HepG2 (cell line): ENCODE results near the gene AMOTL2. TPM values are rescaled to one million over a fixed set of nuclear protein-coding genes. Genes with fewer than 3 reads are reported as not detected.

Source experiments
- ASH2L ChIP-seq: fragments of 300-600, 200-600 bp; sonication (generic); IDR thresholded peaks from 2 replicates; pipeline ENCODE4 v1.7.0; 2017; ENCODE audit warnings: low read depth, mild to moderate bottlenecking, moderate library complexity, mixed read lengths, low read length; ENCODE audit not compliant: insufficient read length
- BORCS8-MEF2B ChIP-seq: sonication (generic); formaldehyde crosslinking; IDR thresholded peaks from 2 replicates; pipeline ENCODE4 v1.8.0; 2022; ENCODE audit warnings: mild to moderate bottlenecking, missing genetic modification reagents
- GFI1 ChIP-seq: sonication (generic); formaldehyde crosslinking; IDR thresholded peaks from 2 replicates; pipeline ENCODE4 v1.5.0; 2020; ENCODE audit warnings: missing genetic modification reagents, mild to moderate bottlenecking, borderline replicate concordance
- KDM2A ChIP-seq: sonication (generic); formaldehyde crosslinking; IDR thresholded peaks from 2 replicates; pipeline ENCODE4 v1.4.0; 2020; ENCODE audit warnings: low read depth, missing genetic modification reagents, borderline replicate concordance
- MTERF4 ChIP-seq: sonication (generic); formaldehyde crosslinking; IDR thresholded peaks from 2 replicates; pipeline ENCODE4 v1.8.0; 2023; ENCODE audit warnings: mild to moderate bottlenecking, missing genetic modification reagents
- NCOA5 ChIP-seq: sonication (generic); formaldehyde crosslinking; IDR thresholded peaks from 2 replicates; pipeline ENCODE4 v1.4.0; 2020; ENCODE audit warnings: missing genetic modification reagents
- NFE2L2 ChIP-seq: fragments of 150-350 bp; IDR thresholded peaks from 2 replicates; pipeline ENCODE4 v1.6.1; 2014; ENCODE audit warnings: low read length
- NPAS2 ChIP-seq: sonication (generic); formaldehyde crosslinking; IDR thresholded peaks from 2 replicates; pipeline ENCODE4 v1.8.0; 2022; ENCODE audit warnings: mild to moderate bottlenecking, missing genetic modification reagents, borderline replicate concordance
- PTBP1 ChIP-seq: fragments of 200-400 bp; formaldehyde crosslinking; IDR thresholded peaks from 2 replicates; pipeline ENCODE4 v1.6.1; 2018; ENCODE audit warnings: low read length, low read depth; ENCODE audit not compliant: poor library complexity, severe bottlenecking
- RXRB ChIP-seq: IDR thresholded peaks from 2 replicates; pipeline ENCODE4 v1.6.1; 2016; ENCODE audit warnings: borderline replicate concordance, missing genetic modification reagents, missing compliant biosample characterization
- TOE1 ChIP-seq: sonication (generic); formaldehyde crosslinking; IDR thresholded peaks from 2 replicates; pipeline ENCODE4 v1.4.0; 2020; ENCODE audit warnings: mild to moderate bottlenecking, missing genetic modification reagents
- ZBTB38 ChIP-seq: sonication (generic); formaldehyde crosslinking; IDR thresholded peaks from 2 replicates; pipeline ENCODE4 v1.5.1; 2020; ENCODE audit warnings: mild to moderate bottlenecking, missing genetic modification reagents
- ZFP37 ChIP-seq: sonication (generic); formaldehyde crosslinking; IDR thresholded peaks from 2 replicates; pipeline ENCODE4 v1.4.0; 2020; ENCODE audit warnings: missing genetic modification reagents, borderline replicate concordance
- ZFX ChIP-seq: sonication (generic); formaldehyde crosslinking; IDR thresholded peaks from 2 replicates; pipeline ENCODE4 v1.4.0; 2020; ENCODE audit warnings: mild to moderate bottlenecking, low read depth, missing genetic modification reagents, moderate library complexity
- ZNF143 ChIP-seq: sonication (generic); formaldehyde crosslinking; IDR thresholded peaks from 2 replicates; pipeline ENCODE4 v1.4.0; 2020; ENCODE audit warnings: missing genetic modification reagents
- ZNF609 ChIP-seq: sonication (generic); formaldehyde crosslinking; IDR thresholded peaks from 2 replicates; pipeline ENCODE4 v1.4.0; 2020; ENCODE audit warnings: mild to moderate bottlenecking, missing genetic modification reagents, borderline replicate concordance
- ZNF710 ChIP-seq: sonication (generic); formaldehyde crosslinking; IDR thresholded peaks from 2 replicates; pipeline ENCODE4 v1.5.0; 2020; ENCODE audit warnings: mild to moderate bottlenecking, missing genetic modification reagents, borderline replicate concordance
- ZNF75D ChIP-seq: sonication (generic); formaldehyde crosslinking; IDR thresholded peaks from 2 replicates; pipeline ENCODE4 v1.8.1; 2023; ENCODE audit warnings: missing genetic modification reagents, mild to moderate bottlenecking, borderline replicate concordance
- polyA plus RNA-seq, 8 experiments: library from polyadenylated mRNA; depleted of rRNA in 3 of 8; stranded (reverse) in 7 of 8; unstranded in 1 of 8; fragments of >200 nt; fragmentation: Illumina TruSeq in 4 of 8; extraction: Trizol in 4 of 8; gene quantifications; 2 replicates each; pipeline versions ENCODE4 v1.2.1 to v1.2.3, GENCODE V29; 2011 to 2016; ENCODE audit warnings: low read depth in 4 of 8, missing spikeins in 1 of 8, mixed read lengths in 1 of 8; ENCODE audit not compliant: insufficient read depth in 1 of 8
- total RNA-seq, 5 experiments: library from RNA; depleted of rRNA; stranded (reverse); fragments of >200 nt; fragmentation: Illumina TruSeq; extraction: Trizol; gene quantifications; 2 replicates each; pipeline ENCODE4 v1.2.3, GENCODE V29; 2016; ENCODE audit warnings: low read depth in 1 of 5
- TF ChIP-seq, protein P1 (sequence below): sonication (generic); formaldehyde crosslinking; IDR thresholded peaks from 2 replicates; pipeline ENCODE4 v1.4.0; 2020; ENCODE audit warnings: missing genetic modification reagents

The AMOTL2 gene
- total and polyA plus RNA-seq, 2 of the 13 experiments (the other 11 are each of a cell fraction or from before 2014, with no cell fraction given): 17.3 to 18.5 TPM

DNA sequence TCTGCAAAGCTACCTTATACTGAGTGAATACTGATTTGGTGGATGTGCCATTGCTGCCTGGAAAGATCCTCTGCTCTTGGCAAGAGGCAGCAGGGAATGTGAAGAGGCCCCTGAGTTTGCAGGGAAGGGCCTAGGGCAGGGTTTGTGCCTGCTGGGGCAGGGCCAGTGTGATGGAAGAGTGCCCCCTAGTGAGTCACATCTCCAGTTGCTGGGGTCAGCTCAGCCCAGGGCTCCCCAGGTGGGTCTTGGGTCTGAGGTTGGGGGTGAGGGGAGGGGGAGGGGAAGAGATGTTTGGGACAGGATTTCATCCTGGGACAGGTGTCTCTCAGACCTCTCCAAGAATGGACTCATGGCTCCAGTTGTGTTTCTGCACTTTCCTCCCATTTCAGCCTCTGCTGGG, 4.1 kb upstream of the AMOTL2 start (continued):
- no peak for TF ChIP-seq ZNF609 (CRISPR knock-in tag)
- TF ChIP-seq, protein P1, sequence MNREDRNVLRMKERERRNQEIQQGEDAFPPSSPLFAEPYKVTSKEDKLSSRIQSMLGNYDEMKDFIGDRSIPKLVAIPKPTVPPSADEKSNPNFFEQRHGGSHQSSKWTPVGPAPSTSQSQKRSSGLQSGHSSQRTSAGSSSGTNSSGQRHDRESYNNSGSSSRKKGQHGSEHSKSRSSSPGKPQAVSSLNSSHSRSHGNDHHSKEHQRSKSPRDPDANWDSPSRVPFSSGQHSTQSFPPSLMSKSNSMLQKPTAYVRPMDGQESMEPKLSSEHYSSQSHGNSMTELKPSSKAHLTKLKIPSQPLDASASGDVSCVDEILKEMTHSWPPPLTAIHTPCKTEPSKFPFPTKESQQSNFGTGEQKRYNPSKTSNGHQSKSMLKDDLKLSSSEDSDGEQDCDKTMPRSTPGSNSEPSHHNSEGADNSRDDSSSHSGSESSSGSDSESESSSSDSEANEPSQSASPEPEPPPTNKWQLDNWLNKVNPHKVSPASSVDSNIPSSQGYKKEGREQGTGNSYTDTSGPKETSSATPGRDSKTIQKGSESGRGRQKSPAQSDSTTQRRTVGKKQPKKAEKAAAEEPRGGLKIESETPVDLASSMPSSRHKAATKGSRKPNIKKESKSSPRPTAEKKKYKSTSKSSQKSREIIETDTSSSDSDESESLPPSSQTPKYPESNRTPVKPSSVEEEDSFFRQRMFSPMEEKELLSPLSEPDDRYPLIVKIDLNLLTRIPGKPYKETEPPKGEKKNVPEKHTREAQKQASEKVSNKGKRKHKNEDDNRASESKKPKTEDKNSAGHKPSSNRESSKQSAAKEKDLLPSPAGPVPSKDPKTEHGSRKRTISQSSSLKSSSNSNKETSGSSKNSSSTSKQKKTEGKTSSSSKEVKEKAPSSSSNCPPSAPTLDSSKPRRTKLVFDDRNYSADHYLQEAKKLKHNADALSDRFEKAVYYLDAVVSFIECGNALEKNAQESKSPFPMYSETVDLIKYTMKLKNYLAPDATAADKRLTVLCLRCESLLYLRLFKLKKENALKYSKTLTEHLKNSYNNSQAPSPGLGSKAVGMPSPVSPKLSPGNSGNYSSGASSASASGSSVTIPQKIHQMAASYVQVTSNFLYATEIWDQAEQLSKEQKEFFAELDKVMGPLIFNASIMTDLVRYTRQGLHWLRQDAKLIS (CRISPR knock-in tag): no peak
- no peak for TF ChIP-seq TOE1 (CRISPR knock-in tag)
- TF ChIP-seq NCOA5 (CRISPR knock-in tag): no peak
- no peak for TF ChIP-seq ZNF143
- no peak for TF ChIP-seq NFE2L2
- TF ChIP-seq RXRB (CRISPR knock-in tag): no peak; the same call in 1 of the 2 replicates
- no peak for TF ChIP-seq NPAS2
- TF ChIP-seq ZNF710 (CRISPR knock-in tag): no peak
- no peak for TF ChIP-seq PTBP1
- TF ChIP-seq KDM2A (CRISPR knock-in tag): peak; percentile 49; the same call in 1 of the 2 replicates
- TF ChIP-seq ZNF75D (CRISPR knock-in tag): no peak
- no peak for TF ChIP-seq BORCS8-MEF2B (CRISPR knock-in tag)
- no peak for TF ChIP-seq GFI1 (CRISPR knock-in tag)
- TF ChIP-seq ASH2L: no peak
- peak; percentile 50; the same call in 1 of the 2 replicates for TF ChIP-seq ZFX (CRISPR knock-in tag)
- no peak for TF ChIP-seq ZFP37 (CRISPR knock-in tag)
- TF ChIP-seq ZBTB38 (CRISPR knock-in tag): no peak
- TF ChIP-seq MTERF4: no peak
